ENCODE data around the gene GGNBP2.
A peak's percentile ranks its signal among the peaks of the same experiment; 100 is the strongest.

GGNBP2 gene

GRCh38 chr17:36525888-36526287 is 18.8 kb upstream of the GGNBP2 start:
- Histone ChIP-seq H3K9ac (ENCODE audit: low read depth, low read length, poor library complexity) (no peak overlapping the region), H3K4ac (ENCODE audit: low read length) (no peak overlapping the region), H2AK5ac (ENCODE audit: low read depth, low read length) (no peak overlapping the region), H3K18ac (ENCODE audit: low read length) (no peak overlapping the region), H3K79me1 (ENCODE audit: low read depth, low read length) (no peaks in the 10 kb centered on the region), H3K27me3 (ENCODE audit: control insufficient read depth in 3 of 3, insufficient read depth in 3 of 3, low read depth in 1 of 3, low read length in 3 of 3) (no peaks in the 10 kb centered on the region), H2BK12ac (ENCODE audit: low read length) (no peak overlapping the region), H4K91ac (ENCODE audit: low read depth, low read length, poor library complexity) (no peak overlapping the region), H3K14ac (ENCODE audit: low read length) (no peak overlapping the region), H2BK120ac (ENCODE audit: low read depth, low read length) (no peak overlapping the region), H3K27ac (replicated peaks; ENCODE audit: low read length) (no peak overlapping the region), H3K36me3 (replicated peaks in 1 of 2; ENCODE audit: control insufficient read depth in 2 of 2, insufficient read depth in 2 of 2, low read length in 2 of 2) (peaks cover 36 to 91% of the 10 kb centered on the region in 2 donors), H3K4me2 (ENCODE audit: insufficient read depth, low read length, poor library complexity, severe bottlenecking) (no peak overlapping the region), H3K9me3 (replicated peaks in 1 of 2; ENCODE audit: control insufficient read depth in 2 of 2, insufficient read depth in 1 of 2, low read depth in 1 of 2, low read length in 2 of 2) (no peaks in the 10 kb centered on the region), H3K4me3 (ENCODE audit: low read length in 2 of 2) (no peak overlapping the region), H4K8ac (ENCODE audit: low read depth, low read length) (no peak overlapping the region), H3K23ac (ENCODE audit: low read depth, low read length, poor library complexity) (no peak overlapping the region), H2AFZ (ENCODE audit: low read length) (no peak overlapping the region), H2BK5ac (ENCODE audit: low read length) (no peak overlapping the region), H3K4me1 (ENCODE audit: control insufficient read depth in 2 of 2, insufficient read depth in 1 of 2, low read depth in 1 of 2, low read length in 2 of 2) (no peaks in the 10 kb centered on the region), H2BK15ac (ENCODE audit: low read length) (no peak overlapping the region)
- DNase-seq (ENCODE audit: low spot score), result no peak
- no CpG with 5 or more reads among the region's 6 CpGs for WGBS, 2 donors (ENCODE audit: extremely low coverage in 2 of 2, insufficient read length in 2 of 2, insufficient replicate concordance in 1 of 2)

GRCh38 chr17:36527621-36528250 is 17.0 kb upstream of the GGNBP2 start:
- Histone ChIP-seq H3K4me3 (ENCODE audit: low read length in 2 of 2) (no peak overlapping the region), H3K79me1 (ENCODE audit: low read depth, low read length) (no peaks in the 10 kb centered on the region), H3K4me2 (ENCODE audit: insufficient read depth, low read length, poor library complexity, severe bottlenecking) (no peak overlapping the region), H3K9ac (ENCODE audit: low read depth, low read length, poor library complexity) (no peak overlapping the region), H2BK15ac (ENCODE audit: low read length) (no peak overlapping the region), H3K14ac (ENCODE audit: low read length) (no peak overlapping the region), H3K27ac (replicated peaks; ENCODE audit: low read length) (no peak overlapping the region), H3K18ac (ENCODE audit: low read length) (no peak overlapping the region), H2BK120ac (ENCODE audit: low read depth, low read length) (no peak overlapping the region), H2BK12ac (ENCODE audit: low read length) (no peak overlapping the region), H3K36me3 (replicated peaks in 1 of 2; ENCODE audit: control insufficient read depth in 2 of 2, insufficient read depth in 2 of 2, low read length in 2 of 2) (peaks cover 47 to 94% of the 10 kb centered on the region in 2 donors), H4K91ac (ENCODE audit: low read depth, low read length, poor library complexity) (no peak overlapping the region), H4K8ac (ENCODE audit: low read depth, low read length) (no peak overlapping the region), H3K27me3 (ENCODE audit: control insufficient read depth in 3 of 3, insufficient read depth in 3 of 3, low read depth in 1 of 3, low read length in 3 of 3) (no peaks in the 10 kb centered on the region), H2BK5ac (ENCODE audit: low read length) (no peak overlapping the region), H2AK5ac (ENCODE audit: low read depth, low read length) (no peak overlapping the region), H3K4ac (ENCODE audit: low read length) (no peak overlapping the region), H2AFZ (ENCODE audit: low read length) (no peak overlapping the region), H3K23ac (ENCODE audit: low read depth, low read length, poor library complexity) (peak overlapping the region; percentile 2), H3K4me1 (ENCODE audit: control insufficient read depth in 2 of 2, insufficient read depth in 1 of 2, low read depth in 1 of 2, low read length in 2 of 2) (no peaks in the 10 kb centered on the region), H3K9me3 (replicated peaks in 1 of 2; ENCODE audit: control insufficient read depth in 2 of 2, insufficient read depth in 1 of 2, low read depth in 1 of 2, low read length in 2 of 2) (no peaks in the 10 kb centered on the region)
- DNase-seq (ENCODE audit: low spot score), result no peak
- no CpG with 5 or more reads among the region's 7 CpGs for WGBS, 2 donors (ENCODE audit: extremely low coverage in 2 of 2, insufficient read length in 2 of 2, insufficient replicate concordance in 1 of 2)

DNA sequence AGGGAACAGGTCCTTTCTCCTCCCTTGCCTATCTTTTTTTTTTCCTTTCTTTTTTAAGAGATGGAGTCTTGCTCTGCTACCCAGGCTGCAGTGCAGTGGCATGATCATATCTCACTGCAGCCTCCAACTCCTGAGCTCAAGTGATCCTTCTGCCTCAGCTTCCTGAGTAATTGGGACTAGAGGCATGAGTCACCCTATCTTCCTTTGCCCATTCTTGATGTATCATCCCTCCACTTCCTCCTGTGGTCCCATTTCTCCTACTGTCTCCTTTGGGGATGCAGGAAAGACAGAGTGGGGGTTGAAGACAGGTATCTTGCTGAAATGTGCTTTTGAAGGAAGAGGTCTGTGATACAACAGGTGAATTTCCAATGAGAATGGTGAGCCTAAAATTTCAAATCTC is 15.6 kb upstream of the GGNBP2 start:
- Histone ChIP-seq H3K9ac (ENCODE audit: low read depth, low read length, poor library complexity) (no peak overlapping the region), H2BK12ac (ENCODE audit: low read length) (no peak overlapping the region), H3K18ac (ENCODE audit: low read length) (no peak overlapping the region), H3K14ac (ENCODE audit: low read length) (no peak overlapping the region), H3K4me3 (ENCODE audit: low read length in 2 of 2) (no peak overlapping the region), H3K4ac (ENCODE audit: low read length) (no peak overlapping the region), H3K23ac (ENCODE audit: low read depth, low read length, poor library complexity) (no peak overlapping the region), H2BK5ac (ENCODE audit: low read length) (no peak overlapping the region), H4K8ac (ENCODE audit: low read depth, low read length) (no peak overlapping the region), H2AK5ac (ENCODE audit: low read depth, low read length) (no peak overlapping the region), H3K27ac (replicated peaks; ENCODE audit: low read length) (no peak overlapping the region), H2BK120ac (ENCODE audit: low read depth, low read length) (no peak overlapping the region), H3K36me3 (replicated peaks in 1 of 2; ENCODE audit: control insufficient read depth in 2 of 2, insufficient read depth in 2 of 2, low read length in 2 of 2) (peaks cover 48 to 94% of the 10 kb centered on the region in 2 donors), H2AFZ (ENCODE audit: low read length) (no peak overlapping the region), H4K91ac (ENCODE audit: low read depth, low read length, poor library complexity) (no peak overlapping the region), H3K27me3 (ENCODE audit: control insufficient read depth in 3 of 3, insufficient read depth in 3 of 3, low read depth in 1 of 3, low read length in 3 of 3) (no peaks in the 10 kb centered on the region), H3K4me1 (ENCODE audit: control insufficient read depth in 2 of 2, insufficient read depth in 1 of 2, low read depth in 1 of 2, low read length in 2 of 2) (peaks cover 3 to 4% of the 10 kb centered on the region in 2 donors), H3K79me1 (ENCODE audit: low read depth, low read length) (no peaks in the 10 kb centered on the region), H3K4me2 (ENCODE audit: insufficient read depth, low read length, poor library complexity, severe bottlenecking) (no peak overlapping the region), H2BK15ac (ENCODE audit: low read length) (no peak overlapping the region), H3K9me3 (replicated peaks in 1 of 2; ENCODE audit: control insufficient read depth in 2 of 2, insufficient read depth in 1 of 2, low read depth in 1 of 2, low read length in 2 of 2) (no peaks in the 10 kb centered on the region)
- no peak for DNase-seq (ENCODE audit: low spot score)

DNA sequence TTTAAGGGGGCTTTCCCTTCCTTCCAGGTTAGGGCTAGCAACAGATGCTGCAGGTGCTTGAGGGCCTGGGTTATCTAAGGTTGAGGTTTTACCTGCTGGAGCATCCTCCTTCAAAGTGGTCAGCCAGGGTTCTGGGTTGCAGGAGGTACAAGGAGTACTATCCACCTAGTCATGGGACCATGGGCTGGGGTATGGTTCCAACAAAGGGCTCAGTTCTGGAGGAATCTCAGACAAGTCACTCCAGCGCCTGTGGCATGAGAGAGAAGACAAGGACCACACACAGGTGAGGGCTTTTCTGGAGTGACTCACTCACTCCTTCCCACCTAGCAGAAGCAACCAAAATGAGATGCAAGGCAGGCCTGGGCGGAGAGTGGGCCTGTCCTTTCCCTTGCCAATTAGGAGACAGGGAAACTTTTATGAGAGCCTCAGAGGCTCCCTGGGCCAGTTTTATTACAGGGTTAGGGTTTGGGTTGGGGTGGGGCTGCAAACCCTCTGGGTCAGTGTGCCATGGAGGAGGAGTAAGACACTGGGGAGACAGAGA is 12.2 kb upstream of the GGNBP2 start:
- H2BK120ac ChIP-seq (ENCODE audit: low read depth, low read length), result no peak overlapping the region
- H2BK5ac ChIP-seq (ENCODE audit: low read length), result no peak overlapping the region
- no peak overlapping the region for H2AK5ac ChIP-seq (ENCODE audit: low read depth, low read length)
- peaks cover 29 to 71% of the 10 kb centered on the region in 2 donors for H3K36me3 ChIP-seq (replicated peaks in 1 of 2; ENCODE audit: control insufficient read depth in 2 of 2, insufficient read depth in 2 of 2, low read length in 2 of 2)
- H3K9me3 ChIP-seq (replicated peaks in 1 of 2; ENCODE audit: control insufficient read depth in 2 of 2, insufficient read depth in 1 of 2, low read depth in 1 of 2, low read length in 2 of 2), result no peaks in the 10 kb centered on the region
- no peak overlapping the region for H3K23ac ChIP-seq (ENCODE audit: low read depth, low read length, poor library complexity)
- H2AFZ ChIP-seq (ENCODE audit: low read length), result no peak overlapping the region
- H3K4me2 ChIP-seq (ENCODE audit: insufficient read depth, low read length, poor library complexity, severe bottlenecking), result no peak overlapping the region
- no peaks in the 10 kb centered on the region for H3K27me3 ChIP-seq (ENCODE audit: control insufficient read depth in 3 of 3, insufficient read depth in 3 of 3, low read depth in 1 of 3, low read length in 3 of 3)
- no peak overlapping the region for H3K27ac ChIP-seq (replicated peaks; ENCODE audit: low read length)
- H3K4me1 ChIP-seq (ENCODE audit: control insufficient read depth in 2 of 2, insufficient read depth in 1 of 2, low read depth in 1 of 2, low read length in 2 of 2), result peaks cover 5 to 8% of the 10 kb centered on the region in 2 donors
- H2BK12ac ChIP-seq (ENCODE audit: low read length), result no peak overlapping the region
- no peak overlapping the region for H3K14ac ChIP-seq (ENCODE audit: low read length)
- no peak overlapping the region for H3K18ac ChIP-seq (ENCODE audit: low read length)
- no peak overlapping the region for H3K4me3 ChIP-seq (ENCODE audit: low read length in 2 of 2)
- no peaks in the 10 kb centered on the region for H3K79me1 ChIP-seq (ENCODE audit: low read depth, low read length)
- H4K8ac ChIP-seq (ENCODE audit: low read depth, low read length), result no peak overlapping the region
- H4K91ac ChIP-seq (ENCODE audit: low read depth, low read length, poor library complexity), result no peak overlapping the region
- WGBS, 2 donors (ENCODE audit: extremely low coverage in 2 of 2, insufficient read length in 2 of 2, insufficient replicate concordance in 1 of 2), result no CpG with 5 or more reads among the region's 2 CpGs
- DNase-seq (ENCODE audit: low spot score), result no peak
- H3K4ac ChIP-seq (ENCODE audit: low read length), result no peak overlapping the region
- H3K9ac ChIP-seq (ENCODE audit: low read depth, low read length, poor library complexity), result no peak overlapping the region
- H2BK15ac ChIP-seq (ENCODE audit: low read length), result no peak overlapping the region
